Activated CD8-positive, alpha-beta memory T cell treated with anti-CD3 and anti-CD28 coated beads, Interleukin-2, amount 50 U/mL, for 4 hours (primary cell): ENCODE data around the gene GSTM5.
"Not testable (repeated sequence)": the region's sequence is repeated elsewhere in the genome, so short reads cannot be mapped to it uniquely, and the experiment has no call there.

Experiments
- DNase-seq: peaks from one replicate; pipeline ENCODE4 v3.0.0-alpha.2; 2020

The GSTM5 gene

DNA sequence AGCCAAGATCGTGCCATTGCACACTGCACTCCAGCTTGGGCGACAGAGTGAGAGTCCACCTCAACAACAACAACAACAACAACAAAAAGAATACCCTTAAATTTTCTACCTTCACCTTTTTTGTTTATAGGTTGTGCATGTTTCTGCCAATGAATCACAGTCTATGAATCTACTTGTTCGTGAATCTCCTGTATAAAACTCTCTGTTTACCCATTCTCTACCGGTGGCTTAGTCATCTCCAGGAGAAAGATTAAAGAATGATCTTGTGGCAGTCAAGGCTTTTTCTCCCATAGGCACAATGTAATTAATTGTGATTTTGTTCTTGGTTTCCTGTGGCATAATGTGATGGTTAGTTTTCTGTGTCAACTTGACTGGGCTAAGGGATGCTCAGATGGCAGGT, 14.2 kb upstream of the GSTM5 start:
- DNase-seq: not testable (repeated sequence)

DNA sequence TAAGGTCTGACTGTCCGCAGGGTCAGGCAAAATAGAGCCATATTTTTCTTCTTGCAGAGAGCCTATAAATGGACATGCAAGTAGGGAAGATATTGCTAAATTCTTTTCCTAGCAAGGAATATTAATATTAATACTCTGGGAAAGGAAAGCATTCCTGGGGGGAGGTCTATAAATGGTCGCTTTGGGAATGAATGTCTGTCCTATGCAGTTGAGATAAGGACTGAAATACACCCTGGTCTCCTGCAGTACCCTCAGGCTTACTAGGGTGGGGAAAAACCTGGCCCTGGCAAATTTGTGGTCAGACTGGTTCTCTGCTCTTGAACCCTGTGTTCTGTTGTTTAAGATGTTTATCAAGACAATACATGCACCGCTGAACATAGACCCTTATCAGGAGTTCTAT, 9.1 kb upstream of the GSTM5 start:
- DNase-seq: not testable (repeated sequence)

DNA sequence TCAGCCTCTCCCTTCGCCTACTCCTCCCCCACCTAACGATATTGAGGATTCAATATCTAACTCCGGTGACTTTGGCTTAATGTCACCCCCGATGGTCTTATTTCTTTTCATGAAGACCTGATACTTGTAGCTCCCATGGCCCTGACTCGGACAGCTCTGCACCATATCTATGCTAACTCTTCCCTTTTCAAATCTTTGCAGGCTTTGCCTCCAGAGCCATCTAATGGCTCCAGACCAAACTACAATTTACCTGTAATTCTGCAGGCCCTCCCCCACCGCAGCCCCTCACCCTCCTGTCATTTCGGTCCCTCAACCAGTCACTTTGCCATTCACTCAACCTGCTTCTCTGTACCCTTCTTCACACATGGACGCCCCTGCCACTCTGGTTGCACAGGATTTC, 7.9 kb upstream of the GSTM5 start:
- no peak for DNase-seq

DNA sequence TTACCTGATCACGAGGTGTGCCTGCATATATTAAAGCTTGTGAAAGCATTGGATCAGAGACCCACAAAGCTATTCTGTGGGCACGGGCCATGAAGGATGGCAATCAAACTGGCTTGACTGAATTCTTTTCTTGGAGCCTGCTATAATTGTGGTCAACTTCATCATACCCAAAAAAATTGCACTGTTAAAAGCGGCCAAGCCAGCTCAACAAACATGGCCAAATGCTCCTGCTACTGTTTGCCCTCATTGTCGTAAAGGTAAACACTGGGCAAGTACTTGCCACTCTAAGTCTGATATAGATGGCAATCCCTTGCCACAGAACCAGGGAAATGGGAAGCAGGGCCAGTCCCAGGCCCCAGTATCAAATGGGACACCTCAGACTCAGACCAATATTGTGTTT, 6.6 kb upstream of the GSTM5 start:
- no peak for DNase-seq

DNA sequence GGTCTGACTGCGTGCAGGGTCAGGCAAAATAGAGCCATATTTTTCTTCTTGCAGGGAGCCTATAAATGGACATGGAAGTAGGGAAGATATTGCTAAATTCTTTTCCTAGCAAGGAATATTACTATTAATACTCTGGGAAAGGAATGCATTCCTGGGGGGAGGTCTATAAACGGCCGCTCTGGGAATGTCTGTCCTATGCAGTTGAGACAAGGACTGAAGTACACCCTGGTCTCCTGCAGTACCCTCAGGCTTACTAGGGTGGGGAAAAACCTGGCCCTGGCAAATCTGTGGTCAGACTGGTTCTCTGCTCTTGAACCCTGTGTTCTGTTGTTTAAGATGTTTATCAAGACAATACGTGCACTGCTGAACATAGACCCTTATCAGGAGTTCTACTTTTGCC, 3.1 kb upstream of the GSTM5 start:
- DNase-seq: not testable (repeated sequence)

DNA sequence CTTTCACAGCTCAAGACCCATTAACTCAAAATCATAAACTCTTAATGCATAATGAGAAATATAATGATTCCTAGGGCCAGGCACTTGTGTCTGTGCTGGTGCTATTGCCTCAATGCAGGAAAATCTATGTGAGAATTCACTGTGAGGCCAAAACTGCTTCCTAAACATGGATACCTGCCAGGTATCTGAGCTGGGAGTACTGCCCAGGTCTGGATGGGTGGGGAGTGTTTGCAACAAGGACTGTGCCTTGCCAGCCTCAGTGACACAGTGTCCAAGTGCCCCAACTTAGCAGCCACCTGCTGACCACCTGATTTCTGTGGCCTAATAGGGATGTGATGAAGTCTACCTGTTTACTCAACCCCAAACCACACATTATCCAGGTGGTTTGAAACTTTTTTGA, 2.2 kb upstream of the GSTM5 start:
- DNase-seq: not testable (repeated sequence)

DNA sequence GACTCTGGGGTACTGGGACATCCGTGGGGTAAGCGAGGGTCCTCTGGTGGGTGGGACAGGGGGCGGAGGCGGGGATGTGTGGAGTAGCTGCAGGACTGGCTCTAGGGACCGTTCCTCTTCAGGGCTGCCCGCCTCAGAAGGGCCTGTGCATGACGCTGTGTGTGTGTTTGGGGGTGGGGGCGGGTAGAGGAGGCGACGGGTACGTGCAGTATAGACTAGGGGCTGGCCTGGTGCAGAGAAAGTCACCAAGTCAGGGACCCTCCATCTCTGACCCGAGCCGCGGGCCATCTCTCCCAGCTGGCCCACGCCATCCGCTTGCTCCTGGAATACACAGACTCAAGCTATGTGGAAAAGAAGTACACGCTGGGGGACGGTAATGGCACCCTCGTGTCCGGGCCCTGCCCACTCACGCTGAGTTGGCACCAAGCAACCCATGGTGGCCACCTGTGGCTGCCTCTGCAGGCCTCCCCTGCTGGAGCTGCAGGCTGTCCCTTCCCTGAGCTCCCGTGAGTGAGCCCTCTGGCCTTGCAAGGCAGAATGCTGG, 342 bp downstream of the GSTM5 start:
- DNase-seq: no peak

DNA sequence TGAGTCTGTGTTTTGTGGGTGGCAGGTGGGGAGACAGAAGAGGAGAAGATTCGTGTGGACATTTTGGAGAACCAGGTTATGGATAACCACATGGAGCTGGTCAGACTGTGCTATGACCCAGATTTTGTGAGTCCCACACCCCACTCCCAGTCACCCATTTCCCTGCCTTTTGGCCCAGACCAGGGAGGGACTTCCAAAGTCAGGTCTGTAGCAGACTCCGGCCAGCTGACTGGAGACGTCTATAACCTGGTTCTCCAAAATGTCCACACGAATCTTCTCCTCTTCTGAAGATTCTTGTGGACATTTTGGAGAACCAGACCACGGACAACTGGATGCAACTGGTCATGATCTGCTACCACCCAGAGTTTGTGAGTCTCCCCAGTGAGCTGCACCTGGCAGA, 1.6 kb downstream of the GSTM5 start:
- DNase-seq: no peak

DNA sequence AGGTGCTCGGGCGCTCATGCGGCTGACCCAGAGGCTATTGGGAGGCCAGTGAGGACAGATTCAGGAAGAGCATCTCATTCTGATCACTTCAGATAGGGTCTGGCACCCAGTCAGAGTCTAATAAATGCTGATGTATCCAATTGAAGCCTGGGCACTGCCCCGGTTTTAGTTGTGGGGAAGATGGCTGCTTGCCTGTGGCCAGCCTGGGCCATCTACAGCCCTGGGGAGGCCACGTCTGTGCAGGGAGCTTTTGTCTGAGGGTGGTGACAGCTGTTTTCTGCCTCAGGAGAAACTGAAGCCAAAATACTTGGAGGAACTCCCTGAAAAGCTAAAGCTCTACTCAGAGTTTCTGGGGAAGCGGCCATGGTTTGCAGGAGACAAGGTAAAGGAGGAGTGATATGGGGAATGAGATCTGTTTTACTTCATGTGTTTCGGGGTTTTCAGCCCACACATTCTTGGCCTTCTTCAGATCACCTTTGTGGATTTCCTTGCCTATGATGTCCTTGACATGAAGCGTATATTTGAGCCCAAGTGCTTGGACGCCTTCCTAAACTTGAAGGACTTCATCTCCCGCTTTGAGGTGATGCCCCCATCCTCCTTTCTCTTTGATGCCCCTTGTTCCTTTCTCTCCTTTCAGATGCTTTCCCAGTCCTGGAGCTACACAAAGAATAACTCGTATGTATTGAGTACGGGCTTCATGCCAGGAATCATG, 2.8 kb downstream of the GSTM5 start:
- DNase-seq: no peak

DNA sequence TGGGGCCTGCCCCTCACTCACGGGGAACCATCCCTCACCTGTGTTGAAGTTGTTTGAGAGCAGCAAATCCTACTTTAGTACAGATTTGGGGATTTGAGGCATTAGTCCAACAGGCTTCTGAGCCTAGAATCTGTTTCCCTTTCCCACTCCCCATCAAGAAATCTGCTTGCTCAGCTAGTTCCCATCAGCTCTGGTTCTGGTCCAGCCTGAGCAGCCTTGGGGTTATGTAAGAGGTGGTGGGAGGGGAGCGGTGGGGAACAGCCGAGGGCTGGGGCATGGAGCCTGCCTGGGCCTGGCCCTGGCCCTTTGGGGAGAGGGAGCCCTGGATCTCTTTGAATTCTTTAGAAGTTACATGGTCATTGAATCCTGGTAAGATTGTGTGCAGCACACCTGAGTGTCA, 4.1 kb downstream of the GSTM5 start:
- DNase-seq: no peak

DNA sequence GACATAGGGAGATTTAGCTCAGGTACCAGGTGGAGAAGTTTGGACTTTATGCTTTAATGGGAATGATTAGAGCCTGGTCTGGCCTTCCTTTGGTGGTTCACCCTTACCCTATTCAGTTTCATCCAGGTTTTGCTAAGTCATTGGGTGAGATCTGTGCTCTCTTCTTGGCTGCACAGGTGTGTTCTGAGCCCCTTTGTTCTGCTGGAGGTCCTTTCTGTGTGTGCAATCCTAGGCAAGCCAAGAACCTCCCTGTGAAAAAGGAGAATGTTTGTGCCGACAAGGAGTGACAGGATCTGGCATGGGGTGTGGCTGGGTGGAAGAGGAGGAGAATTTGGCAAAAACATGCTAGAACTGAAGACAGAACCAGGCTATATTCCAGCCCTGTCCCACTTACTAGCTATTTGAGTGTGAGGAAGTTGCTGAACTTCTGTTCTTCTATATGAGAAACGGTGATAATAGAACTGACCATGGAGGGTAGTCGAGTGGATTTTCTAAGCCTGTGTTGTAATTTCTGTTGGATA, 4.6 kb downstream of the GSTM5 start:
- no peak for DNase-seq

DNA sequence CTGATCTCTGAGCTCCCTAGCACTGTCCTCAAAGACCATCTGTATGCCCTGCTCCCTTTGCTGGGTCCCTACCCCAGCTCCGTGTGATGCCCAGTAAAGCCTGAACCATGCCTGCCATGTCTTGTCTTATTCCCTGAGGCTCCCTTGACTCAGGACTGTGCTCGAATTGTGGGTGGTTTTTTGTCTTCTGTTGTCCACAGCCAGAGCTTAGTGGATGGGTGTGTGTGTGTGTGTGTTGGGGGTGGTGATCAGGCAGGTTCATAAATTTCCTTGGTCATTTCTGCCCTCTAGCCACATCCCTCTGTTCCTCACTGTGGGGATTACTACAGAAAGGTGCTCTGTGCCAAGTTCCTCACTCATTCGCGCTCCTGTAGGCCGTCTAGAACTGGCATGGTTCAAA, 5.7 kb downstream of the GSTM5 start:
- DNase-seq: no peak

DNA sequence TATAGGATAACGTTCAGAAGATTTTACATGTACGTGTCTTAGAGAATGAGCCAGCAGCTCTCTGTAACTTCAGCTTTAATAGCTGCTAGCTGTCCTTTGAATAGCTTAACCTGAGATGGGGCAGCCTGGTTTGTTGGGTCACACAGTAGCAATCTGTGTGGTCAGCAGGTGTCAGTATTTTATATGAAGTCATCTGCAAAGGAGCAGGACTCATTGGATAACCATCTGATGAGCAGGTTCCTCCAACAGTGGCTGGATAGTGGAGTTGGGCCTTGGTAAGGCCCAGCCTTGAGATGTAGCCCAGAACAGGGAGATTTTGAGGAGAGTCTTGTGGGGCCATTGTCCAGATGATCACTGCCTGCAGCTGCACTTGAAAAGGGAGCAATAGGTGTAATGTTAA, 6.4 kb downstream of the GSTM5 start:
- no peak for DNase-seq

DNA sequence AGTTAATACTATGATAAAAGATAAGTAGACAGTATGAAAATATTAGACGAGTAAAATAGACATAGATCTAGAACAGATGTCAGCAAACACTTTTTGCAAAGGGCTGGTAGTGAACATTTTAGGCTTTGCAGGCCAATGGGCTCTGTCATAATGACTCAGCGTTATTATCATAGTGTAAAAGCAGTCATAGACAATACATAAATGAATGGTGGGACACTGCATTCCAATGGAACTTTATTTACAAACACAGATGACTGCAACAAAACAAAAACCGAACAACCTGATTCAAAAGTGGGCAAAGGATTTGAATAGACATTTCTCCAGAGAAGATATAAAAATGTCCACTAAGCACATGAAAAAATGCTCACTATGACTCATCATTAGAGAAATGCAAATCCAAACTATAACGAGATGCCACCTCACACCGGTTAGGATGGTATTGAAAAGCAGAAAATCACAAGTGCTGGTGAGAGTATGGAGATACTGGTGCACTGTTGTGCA, 7.3 kb downstream of the GSTM5 start:
- DNase-seq: no peak

DNA sequence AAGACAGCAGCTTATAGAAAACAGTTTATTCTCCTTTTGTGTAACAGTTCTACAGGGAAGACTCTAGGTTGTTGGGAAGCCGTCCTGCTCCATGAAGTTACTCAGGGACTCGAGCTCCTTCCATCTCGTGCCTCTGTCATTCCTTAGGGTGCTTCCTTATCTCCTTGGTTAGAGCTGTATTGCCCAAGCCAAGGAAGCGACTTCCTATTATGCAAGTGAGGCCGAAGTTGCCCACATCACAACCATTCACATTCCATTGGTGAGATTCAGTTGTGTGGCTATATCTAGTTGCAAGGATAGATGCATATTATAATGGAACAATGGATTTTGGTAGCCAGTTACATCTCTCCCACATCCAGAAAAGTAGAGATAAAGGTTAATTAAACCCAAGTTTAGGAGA, 9.0 kb downstream of the GSTM5 start:
- no peak for DNase-seq

DNA sequence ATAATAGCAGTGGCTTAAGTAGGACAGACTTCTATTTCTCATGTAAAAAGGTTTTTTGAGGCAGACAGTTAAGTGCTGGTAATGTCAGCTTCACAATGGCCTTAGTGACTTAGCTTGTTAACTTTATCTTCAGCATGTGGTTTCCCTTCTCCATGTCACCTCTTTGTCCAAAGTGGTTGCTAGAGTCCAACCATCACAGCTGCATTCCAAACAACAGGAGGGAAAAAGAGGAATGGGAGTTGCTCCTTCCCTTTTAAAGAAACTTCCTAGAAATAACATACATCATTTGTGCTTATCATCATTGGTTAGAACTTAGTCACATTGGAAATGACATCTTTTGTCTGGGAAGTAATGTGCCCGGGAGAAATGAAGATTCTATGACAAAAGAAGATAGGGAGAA, 9.9 kb downstream of the GSTM5 start:
- no peak for DNase-seq

DNA sequence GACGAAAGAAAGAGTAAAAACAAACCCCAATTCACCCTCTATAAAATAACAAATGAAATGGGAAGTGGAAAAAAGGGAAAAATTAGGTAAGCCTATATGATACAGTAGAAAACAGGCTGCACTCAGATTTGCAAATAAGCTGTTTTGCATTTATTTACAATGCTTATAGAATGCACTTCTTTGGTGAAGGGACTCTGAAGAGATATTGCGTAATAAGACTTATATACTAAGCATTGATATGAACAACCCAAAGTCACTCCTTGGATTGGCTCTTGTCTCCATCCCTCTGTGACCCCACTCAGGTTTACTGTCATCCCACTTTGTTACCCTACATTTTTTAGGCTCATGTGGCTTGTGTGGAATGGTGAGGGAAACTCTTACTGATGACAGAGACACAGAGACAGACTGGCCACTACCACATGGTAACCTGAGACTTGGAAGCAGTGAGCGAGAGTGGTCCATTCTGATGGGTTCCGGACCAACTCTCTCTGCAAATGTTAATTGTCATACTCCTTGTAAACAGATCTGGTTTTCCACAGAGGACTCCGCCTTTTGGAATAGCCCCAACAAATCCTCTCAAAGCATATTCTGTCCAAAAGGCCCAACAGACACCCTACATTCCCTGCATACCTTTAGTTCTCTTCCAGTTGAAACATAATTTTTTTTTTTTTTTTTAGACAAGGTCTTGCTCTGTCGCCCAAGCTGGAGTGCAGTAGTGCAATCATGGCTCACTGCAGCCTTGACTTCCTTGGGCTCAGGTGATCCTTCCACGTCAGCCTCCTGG, 11.0 kb downstream of the GSTM5 start:
- no peak for DNase-seq

DNA sequence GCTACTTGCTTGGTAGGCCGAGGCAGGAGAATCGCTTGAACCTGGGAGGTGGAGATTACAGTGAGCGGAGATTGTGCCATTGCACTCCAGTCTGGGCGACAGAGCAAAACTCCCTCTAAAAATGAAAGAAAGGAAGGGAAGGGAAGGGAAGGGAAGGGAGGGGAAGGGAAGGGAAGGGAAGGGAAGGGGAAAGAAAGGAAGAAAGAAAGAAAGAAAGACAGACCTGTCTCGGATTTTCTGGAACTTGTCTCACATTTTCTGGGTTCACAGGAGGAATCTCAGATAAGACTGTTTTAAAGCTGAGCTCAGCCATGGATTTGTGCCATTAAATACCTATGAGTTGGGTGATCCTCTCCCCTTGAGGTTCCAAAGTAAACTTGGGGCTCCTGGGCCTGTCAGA, 12.9 kb downstream of the GSTM5 start:
- no peak for DNase-seq

DNA sequence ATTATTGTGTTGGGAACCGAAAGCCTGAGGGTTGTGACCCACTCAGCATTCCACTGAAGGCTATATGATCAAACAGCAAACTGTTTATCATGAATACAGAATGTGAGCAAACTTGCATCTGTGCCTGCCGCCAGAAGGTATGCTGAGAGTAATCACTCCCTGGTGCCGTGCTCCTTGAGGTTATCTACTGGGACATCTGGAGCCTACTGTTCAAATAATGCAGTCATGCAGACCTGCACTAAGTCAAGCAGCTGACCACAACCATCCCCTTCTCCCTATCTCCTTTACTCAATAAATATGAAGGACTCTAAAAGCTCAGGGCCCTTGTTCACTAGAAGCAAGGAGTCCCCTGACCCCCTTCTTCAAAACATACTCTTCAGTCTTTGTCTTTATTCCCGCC, 13.5 kb downstream of the GSTM5 start:
- DNase-seq: no peak

DNA sequence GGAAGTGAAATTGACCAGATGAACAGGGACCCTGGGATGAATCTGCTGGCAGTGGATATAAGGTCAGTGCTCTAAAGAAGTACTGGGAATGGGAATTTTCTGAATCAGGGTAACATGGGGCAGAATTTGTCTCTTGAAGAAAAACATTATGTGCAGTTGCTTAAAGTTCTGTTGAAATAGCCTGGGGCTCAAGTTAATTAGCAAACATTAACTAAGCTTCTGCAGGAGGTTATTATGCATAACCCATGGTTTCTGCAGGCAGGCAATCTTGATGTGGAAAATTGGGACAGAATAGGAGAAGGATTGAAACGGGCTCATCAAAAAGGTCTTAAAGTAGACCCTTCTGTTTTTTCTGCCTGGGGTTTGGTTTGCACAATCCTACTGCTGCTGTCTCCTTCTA, 14.0 kb downstream of the GSTM5 start:
- no peak for DNase-seq

DNA sequence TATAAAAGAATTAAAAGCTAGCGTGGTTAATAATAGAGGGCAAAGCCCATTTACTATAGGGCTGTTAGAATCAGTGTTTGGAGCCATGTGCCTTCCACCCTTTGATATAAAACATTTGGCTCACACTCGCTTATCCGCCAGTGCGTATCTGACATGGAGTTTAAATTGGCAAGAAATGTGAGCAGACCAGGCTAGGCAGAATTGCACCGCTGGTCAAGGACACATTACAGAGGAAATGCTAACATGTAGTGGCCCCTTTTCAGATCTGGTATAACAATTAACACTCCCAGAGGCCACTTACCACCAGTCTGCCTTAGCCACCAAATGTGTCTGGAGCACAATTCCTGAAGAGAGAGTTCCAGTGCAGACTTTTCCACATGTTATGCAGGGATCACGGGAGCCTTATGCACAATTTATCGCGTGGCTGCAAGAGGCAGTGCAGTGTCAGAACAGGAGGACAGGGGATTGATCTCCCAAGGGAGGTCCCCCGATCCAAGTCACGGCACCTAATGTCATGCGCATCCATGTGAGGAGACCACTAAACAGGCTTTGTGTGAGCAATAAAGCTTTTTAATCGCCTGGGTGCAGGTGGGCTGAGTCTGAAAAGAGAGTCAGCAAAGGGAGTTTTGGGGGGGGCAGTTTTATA, 14.8 kb downstream of the GSTM5 start:
- DNase-seq: no peak

DNA sequence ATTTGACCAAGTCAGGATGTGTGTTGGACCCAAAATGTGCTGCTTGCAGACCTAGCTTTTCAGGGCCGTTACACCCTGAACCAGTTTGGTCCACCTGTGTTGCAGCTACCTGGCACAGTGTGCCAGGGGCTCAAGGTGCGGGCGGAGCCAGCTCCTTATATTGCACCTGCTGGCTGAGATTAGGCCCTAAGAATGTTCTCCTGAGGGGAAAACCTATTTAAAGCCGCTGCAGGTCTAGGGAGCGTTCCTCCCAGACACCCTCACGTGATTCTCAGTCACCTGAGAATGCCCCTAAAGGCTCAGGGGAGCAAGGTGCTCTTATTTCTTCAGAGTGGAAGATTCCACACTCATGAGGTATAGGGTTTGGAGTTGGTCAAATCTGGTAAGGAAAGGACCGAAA, 16.8 kb downstream of the GSTM5 start:
- DNase-seq: no peak

DNA sequence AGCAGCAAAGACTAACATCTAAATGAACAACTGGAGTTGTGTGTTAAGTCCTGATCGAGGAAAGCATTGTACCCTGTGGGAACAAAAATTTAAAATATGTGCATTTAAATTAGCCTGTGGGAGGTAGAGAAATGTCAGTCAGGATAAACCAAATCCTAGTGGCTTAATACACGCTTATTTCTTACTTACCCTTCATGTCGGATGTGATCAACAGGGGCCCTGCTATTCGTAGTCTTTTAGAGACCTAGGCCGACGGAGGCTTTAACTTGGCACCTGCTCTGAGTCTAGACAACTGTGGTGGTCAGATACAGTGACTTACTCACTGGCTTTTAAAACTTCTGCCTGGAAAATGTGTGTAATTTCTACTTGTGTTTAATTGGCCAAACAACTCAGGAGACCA, 18.6 kb downstream of the GSTM5 start:
- no peak for DNase-seq
